Activated B cell treated with CpG ODN at 0.5 μM for 24 hours (primary cell): ENCODE measurements around the gene ARHGEF10L. TPM values are rescaled to one million over a fixed set of nuclear protein-coding genes. Genes with fewer than 3 reads are reported as not detected.

Source experiments
- ATAC-seq: fragments of 200-7000 bp; cut with Tn5 transposase; one replicate; pipeline ENCODE4 v1.10.0; 2021; ENCODE audit warnings: low read depth, mild to moderate bottlenecking, moderate library complexity
- CTCF ChIA-PET: fragments of 350-600 bp; sonication (Branson Sonifier 250); formaldehyde crosslinking; loops from one replicate; lab custom pipeline; 2021; ENCODE audit warnings: antibody characterized with exemption; lab: Charles Lee
- POLR2A ChIA-PET: fragments of 350-600 bp; sonication (Branson Sonifier 250); formaldehyde crosslinking; loops from one replicate; lab custom pipeline; 2021; ENCODE audit warnings: antibody characterized with exemption; lab: Charles Lee
- DNase-seq: peaks from one replicate; pipeline ENCODE4 v3.0.0; 2022
- H3K27ac Mint-ChIP-seq: one replicate; pipeline ENCODE4 v1.8.0; 2020; ENCODE audit warnings: mixed read lengths
- H3K27me3 Mint-ChIP-seq: one replicate; pipeline ENCODE4 v1.8.0; 2021; ENCODE audit warnings: mixed read lengths
- H3K36me3 Mint-ChIP-seq: one replicate; pipeline ENCODE4 v1.8.0; 2021; ENCODE audit warnings: low read depth, mixed read lengths
- H3K4me1 Mint-ChIP-seq: one replicate; pipeline ENCODE4 v1.8.0; 2021; ENCODE audit warnings: mixed read lengths
- H3K4me3 Mint-ChIP-seq: one replicate; pipeline ENCODE4 v1.8.0; 2020; ENCODE audit warnings: mild to moderate bottlenecking, mixed read lengths
- H3K9me3 Mint-ChIP-seq: one replicate; pipeline ENCODE4 v1.8.0; 2020; ENCODE audit warnings: mixed read lengths
- CTCF ChIP-seq: fragments of 200-600 bp; IDR thresholded peaks from one replicate; pipeline ENCODE4 v1.8.0; 2022; ENCODE audit warnings: antibody characterized with exemption, mild to moderate bottlenecking
- intact Hi-C: fragments of 100-400 bp; cut with micrococcal nuclease; formaldehyde crosslinking; loops from one replicate; pipeline ENCODE4 v1.15.1; 2024
- total RNA-seq: library from RNA; stranded (reverse); gene quantifications from 2 replicates; pipeline ENCODE4 v1.2.3, GENCODE V29; 2022

Gene ARHGEF10L
- total RNA-seq, 1 donor from 2014 or later: 0.62 TPM

- no peak for TF ChIP-seq CTCF
- Mint-ChIP-seq H3K27ac (no peak overlapping the region), H3K4me3 (no peak overlapping the region), H3K4me1 (no peaks in the 10 kb centered on the region), H3K36me3 (no peaks in the 10 kb centered on the region), H3K27me3 (peaks cover 7% of the 10 kb centered on the region), H3K9me3 (no peaks in the 10 kb centered on the region)
- no peak for DNase-seq
- ATAC-seq: no peak
- intact Hi-C loops: no loop called here
- POLR2A ChIA-PET: no interaction called here
- CTCF ChIA-PET: no interaction called here
These were observed 40.7 kb downstream of the ARHGEF10L start for GRCh38 chr1:17579951-17580939.

- peaks cover 7% of the 10 kb centered on the region for H3K27me3 Mint-ChIP-seq
- CTCF ChIA-PET: no interaction called here
- no peaks in the 10 kb centered on the region for H3K9me3 Mint-ChIP-seq
- POLR2A ChIA-PET: no interaction called here
- no peak overlapping the region for H3K4me3 Mint-ChIP-seq
- DNase-seq: no peak
- intact Hi-C loops: no loop called here
- H3K4me1 Mint-ChIP-seq: no peaks in the 10 kb centered on the region
- no peaks in the 10 kb centered on the region for H3K36me3 Mint-ChIP-seq
- ATAC-seq: no peak
- no peak for TF ChIP-seq CTCF
- H3K27ac Mint-ChIP-seq: no peak overlapping the region
These were observed 42.1 kb downstream of the ARHGEF10L start for GRCh38 chr1:17581389-17582123.

- intact Hi-C loops: no loop called here
- Mint-ChIP-seq H3K4me3 (no peak overlapping the region), H3K36me3 (no peaks in the 10 kb centered on the region), H3K27ac (no peak overlapping the region), H3K9me3 (no peaks in the 10 kb centered on the region), H3K27me3 (peaks cover 12% of the 10 kb centered on the region), H3K4me1 (no peaks in the 10 kb centered on the region)
- ChIA-PET POLR2A (no interaction called here), CTCF (no interaction called here)
- no peak for TF ChIP-seq CTCF
- no peak for DNase-seq
- ATAC-seq: no peak
These were observed 42.8 kb downstream of the ARHGEF10L start for GRCh38 chr1:17582124-17582774.

- no peaks in the 10 kb centered on the region for H3K4me1 Mint-ChIP-seq
- CTCF ChIA-PET: no interaction called here
- intact Hi-C loops: no loop called here
- ATAC-seq (no peak), DNase-seq (no peak)
- no peak overlapping the region for H3K4me3 Mint-ChIP-seq
- peaks cover 10% of the 10 kb centered on the region for H3K27me3 Mint-ChIP-seq
- no peaks in the 10 kb centered on the region for H3K36me3 Mint-ChIP-seq
- no peak overlapping the region for H3K27ac Mint-ChIP-seq
- TF ChIP-seq CTCF: no peak
- H3K9me3 Mint-ChIP-seq: no peaks in the 10 kb centered on the region
- POLR2A ChIA-PET: no interaction called here
These were observed 45.0 kb downstream of the ARHGEF10L start for GRCh38 chr1:17584539-17584938.
